ENCODE data around the gene BCAT1. TPM values are rescaled to one million over a fixed set of nuclear protein-coding genes. Genes with fewer than 3 reads are reported as not detected.

The BCAT1 gene
- total and polyA plus RNA-seq, 9 of the 15 experiments (the other 6 are each of a cell fraction or from before 2014, with no cell fraction given): 38.5 to 157 (median 66.8) TPM

- Histone ChIP-seq H3K4me2 (ENCODE audit: insufficient read depth, low read length) (no peak overlapping the region), H3K79me2 (ENCODE audit: control insufficient read depth, insufficient read depth, low read length) (no peaks in the 10 kb centered on the region), H3K27ac (ENCODE audit: extremely low read depth, low read depth, low read length) (no peak overlapping the region), H3K9me1 (ENCODE audit: control insufficient read depth, insufficient read depth, low read length) (no peaks in the 10 kb centered on the region), H2AFZ (ENCODE audit: low read depth, low read length) (no peak overlapping the region), H3K9me3 (replicated peaks; ENCODE audit: control insufficient read depth, insufficient read depth, low read depth, low read length) (no peaks in the 10 kb centered on the region), H4K20me1 (replicated peaks; ENCODE audit: control insufficient read depth, insufficient read depth, low read length) (no peaks in the 10 kb centered on the region), H3K27me3 (ENCODE audit: control insufficient read depth in 2 of 2, insufficient read depth in 2 of 2, low read length in 2 of 2) (no peaks in the 10 kb centered on the region), H3K4me1 (replicated peaks in 1 of 2; ENCODE audit: control insufficient read depth in 2 of 2, insufficient read depth in 2 of 2, low read length in 2 of 2) (no peaks in the 10 kb centered on the region), H3K36me3 (ENCODE audit: control insufficient read depth, insufficient read depth, low read length) (no peaks in the 10 kb centered on the region), H3K4me3 (no peak overlapping the region), H3K9ac (ENCODE audit: insufficient read depth in 1 of 2, low read depth in 2 of 2, low read length in 2 of 2) (no peak overlapping the region)
- intact Hi-C loops (cut with micrococcal nuclease): no loop called here
- WGBS (ENCODE audit: insufficient coverage, low coverage, missing lambda C conversion rate): 0% methylated on average over 1 of the region's 1 CpG
- TF ChIP-seq ILF3 (IDR thresholded peaks at IDR 0.05; ENCODE audit: borderline replicate concordance) (no peak), CBX3 (IDR thresholded peaks at IDR 0.05; ENCODE audit: borderline replicate concordance in 1 of 2, low read length in 2 of 2) (peak in 1 of 2 experiments; percentile 62; a peak in 1 of 3 replicates), TRIM28 (IDR thresholded peaks at IDR 0.05) (0 out of 2 replicates have a peak, but pooled peaks have one; percentile 43)
- no peak for ATAC-seq
- no peak for DNase-seq (ENCODE audit: extremely low read depth in 1 of 4, low spot score in 3 of 4)
- ChIA-PET POLR2A (interaction anchor here (0.6 kb wide), 1 partner anchor 13 kb away, joined by 3 read pairs; no protein-coding TSS in a partner anchor), CTCF (ENCODE audit: low intra/inter-chr PET ratio) (no interaction called here)
- no peak for FAIRE-seq
- in situ Hi-C loops (cut with MboI): no loop called here
- BruUV-seq (replicated peaks): no TSS peak
Measured at GRCh38 chr12:24964342-24964741, 15.4 kb upstream of the BCAT1 start.

- H3K9me1 ChIP-seq (ENCODE audit: control insufficient read depth, insufficient read depth, low read length): no peaks in the 10 kb centered on the region
- 0% methylated on average over 1 of the region's 2 CpGs for WGBS (ENCODE audit: insufficient coverage, low coverage, missing lambda C conversion rate)
- intact Hi-C loops (cut with micrococcal nuclease) (no loop called here), in situ Hi-C loops (cut with MboI) (no loop called here)
- no peak overlapping the region for H3K4me3 ChIP-seq
- peaks cover 0 to 3% of the 10 kb centered on the region in 2 experiments; a peak in 2 of 5 replicates for H3K4me1 ChIP-seq (replicated peaks in 1 of 2; ENCODE audit: control insufficient read depth in 2 of 2, insufficient read depth in 2 of 2, low read length in 2 of 2)
- no peak overlapping the region for H3K4me2 ChIP-seq (ENCODE audit: insufficient read depth, low read length)
- no peaks in the 10 kb centered on the region for H4K20me1 ChIP-seq (replicated peaks; ENCODE audit: control insufficient read depth, insufficient read depth, low read length)
- DNase-seq (ENCODE audit: extremely low read depth in 1 of 4, low spot score in 3 of 4) (peak in 3 of 4 experiments; percentile 29 to 74 (median 37)), FAIRE-seq (peak; percentile 99), ATAC-seq (peak; percentile 96)
- H3K9me3 ChIP-seq (replicated peaks; ENCODE audit: control insufficient read depth, insufficient read depth, low read depth, low read length): no peaks in the 10 kb centered on the region
- H3K27me3 ChIP-seq (ENCODE audit: control insufficient read depth in 2 of 2, insufficient read depth in 2 of 2, low read length in 2 of 2): no peaks in the 10 kb centered on the region
- ChIA-PET POLR2A (no interaction called here), CTCF (ENCODE audit: low intra/inter-chr PET ratio) (interaction anchor here (0.5 kb wide), 1 partner anchor 1041 kb away, joined by 3 read pairs; no protein-coding TSS in a partner anchor)
- no peak overlapping the region for H2AFZ ChIP-seq (ENCODE audit: low read depth, low read length)
- H3K9ac ChIP-seq (ENCODE audit: insufficient read depth in 1 of 2, low read depth in 2 of 2, low read length in 2 of 2): no peak overlapping the region
- H3K79me2 ChIP-seq (ENCODE audit: control insufficient read depth, insufficient read depth, low read length): no peaks in the 10 kb centered on the region
- no TSS peak for BruUV-seq (replicated peaks)
- no peak overlapping the region for H3K27ac ChIP-seq (ENCODE audit: extremely low read depth, low read depth, low read length)
- H3K36me3 ChIP-seq (ENCODE audit: control insufficient read depth, insufficient read depth, low read length): no peaks in the 10 kb centered on the region
- TF ChIP-seq CEBPG (CRISPR knock-in tag; IDR thresholded peaks at IDR 0.05): no peak
- TF ChIP-seq CEBPG (tag; conservative IDR thresholded peaks at IDR 0.05 in 1 of 2, IDR thresholded peaks at IDR 0.05 in 1 of 2): no peak
- no peak for TF ChIP-seq ZNF717 (CRISPR knock-in tag; IDR thresholded peaks at IDR 0.05)
- TF ChIP-seq ELF1 (tag; IDR thresholded peaks at IDR 0.05): no peak
- TF ChIP-seq ETV6 (IDR thresholded peaks at IDR 0.05; ENCODE audit: borderline replicate concordance in 1 of 2, low read depth in 2 of 2, low read length in 1 of 2): no peak
- no peak for TF ChIP-seq ETV6 (CRISPR knock-in tag; IDR thresholded peaks at IDR 0.05; ENCODE audit: borderline replicate concordance)
- no peak for TF ChIP-seq POLR3G (IDR thresholded peaks at IDR 0.05; ENCODE audit: extremely low read depth, insufficient read length, insufficient replicate concordance)
- TF ChIP-seq L3MBTL2 (IDR thresholded peaks at IDR 0.05): no peak
Measured at GRCh38 chr12:24960222-24960855, 11.4 kb upstream of the BCAT1 start.
